ENCODE measurements around the gene DIPK1C. TPM values are rescaled to one million over a fixed set of nuclear protein-coding genes. Genes with fewer than 3 reads are reported as not detected.

DIPK1C gene
- total RNA-seq, 1 experiment from 2014 or later = not detected

DNA sequence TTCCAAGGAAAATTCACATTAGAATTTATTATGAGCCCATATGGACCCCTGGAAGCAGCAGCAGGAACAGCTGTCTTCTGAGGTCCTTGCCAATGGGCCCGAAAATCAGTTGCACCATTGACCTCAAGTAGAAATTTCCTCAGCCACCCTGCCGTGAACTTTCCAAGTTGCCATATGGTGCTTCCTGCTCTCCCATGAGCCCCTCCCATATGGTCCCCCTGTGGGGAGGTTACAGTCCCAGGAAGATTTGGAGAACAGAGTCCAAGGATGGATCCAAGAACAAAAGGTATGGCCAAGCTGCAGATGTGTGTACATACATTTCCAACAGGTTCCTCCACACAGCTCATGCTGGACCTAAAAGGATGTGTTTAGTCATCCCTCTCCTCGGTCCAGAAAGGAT, 34.6 kb downstream of the DIPK1C start:
- intact Hi-C loops (cut with micrococcal nuclease; ENCODE audit: unreplicated experiment) = no loop called here
- peaks cover 5% of the 10 kb centered on the region for H3K9me3 Mint-ChIP-seq (ENCODE audit: low read depth, unreplicated experiment)
- TF ChIP-seq, protein P1, sequence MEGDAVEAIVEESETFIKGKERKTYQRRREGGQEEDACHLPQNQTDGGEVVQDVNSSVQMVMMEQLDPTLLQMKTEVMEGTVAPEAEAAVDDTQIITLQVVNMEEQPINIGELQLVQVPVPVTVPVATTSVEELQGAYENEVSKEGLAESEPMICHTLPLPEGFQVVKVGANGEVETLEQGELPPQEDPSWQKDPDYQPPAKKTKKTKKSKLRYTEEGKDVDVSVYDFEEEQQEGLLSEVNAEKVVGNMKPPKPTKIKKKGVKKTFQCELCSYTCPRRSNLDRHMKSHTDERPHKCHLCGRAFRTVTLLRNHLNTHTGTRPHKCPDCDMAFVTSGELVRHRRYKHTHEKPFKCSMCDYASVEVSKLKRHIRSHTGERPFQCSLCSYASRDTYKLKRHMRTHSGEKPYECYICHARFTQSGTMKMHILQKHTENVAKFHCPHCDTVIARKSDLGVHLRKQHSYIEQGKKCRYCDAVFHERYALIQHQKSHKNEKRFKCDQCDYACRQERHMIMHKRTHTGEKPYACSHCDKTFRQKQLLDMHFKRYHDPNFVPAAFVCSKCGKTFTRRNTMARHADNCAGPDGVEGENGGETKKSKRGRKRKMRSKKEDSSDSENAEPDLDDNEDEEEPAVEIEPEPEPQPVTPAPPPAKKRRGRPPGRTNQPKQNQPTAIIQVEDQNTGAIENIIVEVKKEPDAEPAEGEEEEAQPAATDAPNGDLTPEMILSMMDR (IDR thresholded peaks at IDR 0.05; ENCODE audit: unreplicated experiment) = no peak
- peaks cover 87% of the 10 kb centered on the region for H3K27me3 Mint-ChIP-seq (ENCODE audit: unreplicated experiment)
- H3K27ac Mint-ChIP-seq (ENCODE audit: unreplicated experiment) = no peak overlapping the region
- peaks cover 4% of the 10 kb centered on the region for H3K36me3 Mint-ChIP-seq (ENCODE audit: insufficient read depth, unreplicated experiment)
- BruUV-seq (replicated peaks) = no TSS peak
- no peaks in the 10 kb centered on the region for H3K4me1 Mint-ChIP-seq (ENCODE audit: low read depth, unreplicated experiment)
- CTCF ChIA-PET = no interaction called here
- DNase-seq = no peak
- H3K4me3 Mint-ChIP-seq (ENCODE audit: low read depth, unreplicated experiment) = no peak overlapping the region

GRCh38 chr18:74420926-74421325, 36.2 kb downstream of the DIPK1C start:
- TF ChIP-seq, protein P1 (IDR thresholded peaks at IDR 0.05; ENCODE audit: unreplicated experiment) = no peak
- no peak for DNase-seq
- BruUV-seq (replicated peaks) = no TSS peak
- H3K36me3 Mint-ChIP-seq (ENCODE audit: insufficient read depth, unreplicated experiment) = peaks cover 4% of the 10 kb centered on the region
- H3K4me3 Mint-ChIP-seq (ENCODE audit: low read depth, unreplicated experiment) = no peak overlapping the region
- H3K4me1 Mint-ChIP-seq (ENCODE audit: low read depth, unreplicated experiment) = no peaks in the 10 kb centered on the region
- intact Hi-C loops (cut with micrococcal nuclease; ENCODE audit: unreplicated experiment) = no loop called here
- peaks cover 2% of the 10 kb centered on the region for H3K9me3 Mint-ChIP-seq (ENCODE audit: low read depth, unreplicated experiment)
- H3K27me3 Mint-ChIP-seq (ENCODE audit: unreplicated experiment) = peaks cover 87% of the 10 kb centered on the region
- CTCF ChIA-PET = no interaction called here
- no peak overlapping the region for H3K27ac Mint-ChIP-seq (ENCODE audit: unreplicated experiment)

- peaks cover 2% of the 10 kb centered on the region for H3K9me3 Mint-ChIP-seq (ENCODE audit: low read depth, unreplicated experiment)
- TF ChIP-seq, protein P1 (IDR thresholded peaks at IDR 0.05; ENCODE audit: unreplicated experiment) = no peak
- CTCF ChIA-PET = no interaction called here
Measured at GRCh38 chr18:74420481-74420880, 36.6 kb downstream of the DIPK1C start.

GRCh38 chr18:74419761-74420160, 37.3 kb downstream of the DIPK1C start:
- Mint-ChIP-seq H3K36me3 (ENCODE audit: insufficient read depth, unreplicated experiment) (peaks cover 4% of the 10 kb centered on the region), H3K4me1 (ENCODE audit: low read depth, unreplicated experiment) (no peaks in the 10 kb centered on the region), H3K27me3 (ENCODE audit: unreplicated experiment) (peaks cover 96% of the 10 kb centered on the region), H3K4me3 (ENCODE audit: low read depth, unreplicated experiment) (no peak overlapping the region), H3K9me3 (ENCODE audit: low read depth, unreplicated experiment) (peaks cover 2% of the 10 kb centered on the region), H3K27ac (ENCODE audit: unreplicated experiment) (no peak overlapping the region)
- no TSS peak for BruUV-seq (replicated peaks)
- TF ChIP-seq, protein P1 (IDR thresholded peaks at IDR 0.05; ENCODE audit: unreplicated experiment) = no peak
- intact Hi-C loops (cut with micrococcal nuclease; ENCODE audit: unreplicated experiment) = no loop called here
- CTCF ChIA-PET = no interaction called here
- no peak for DNase-seq

More at GRCh38 chr18:74420481-74420880, 36.6 kb downstream of the DIPK1C start:
- Mint-ChIP-seq H3K36me3 (ENCODE audit: insufficient read depth, unreplicated experiment) (peaks cover 4% of the 10 kb centered on the region), H3K27ac (ENCODE audit: unreplicated experiment) (no peak overlapping the region), H3K4me1 (ENCODE audit: low read depth, unreplicated experiment) (no peaks in the 10 kb centered on the region), H3K27me3 (ENCODE audit: unreplicated experiment) (peaks cover 89% of the 10 kb centered on the region), H3K4me3 (ENCODE audit: low read depth, unreplicated experiment) (no peak overlapping the region)
- DNase-seq = no peak
- BruUV-seq (replicated peaks) = no TSS peak
- intact Hi-C loops (cut with micrococcal nuclease; ENCODE audit: unreplicated experiment) = no loop called here

Measured in Calu3 (cell line).